NK-92 (cell line): ENCODE measurements around the gene SRR.
"Not testable (repeated sequence)": the region's sequence is repeated elsewhere in the genome, so short reads cannot be mapped to it uniquely, and the experiment has no call there.

Experiments
- DNase-seq: peaks from one replicate; lab custom pipeline; 2025; ENCODE audit not compliant: unreplicated experiment; lab: John Stamatoyannopoulos, UW

SRR gene, protein sequence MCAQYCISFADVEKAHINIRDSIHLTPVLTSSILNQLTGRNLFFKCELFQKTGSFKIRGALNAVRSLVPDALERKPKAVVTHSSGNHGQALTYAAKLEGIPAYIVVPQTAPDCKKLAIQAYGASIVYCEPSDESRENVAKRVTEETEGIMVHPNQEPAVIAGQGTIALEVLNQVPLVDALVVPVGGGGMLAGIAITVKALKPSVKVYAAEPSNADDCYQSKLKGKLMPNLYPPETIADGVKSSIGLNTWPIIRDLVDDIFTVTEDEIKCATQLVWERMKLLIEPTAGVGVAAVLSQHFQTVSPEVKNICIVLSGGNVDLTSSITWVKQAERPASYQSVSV

GRCh38 chr17:2303204-2304188 is at the start of gene SRR, which contains the start of gene SMG6:
SRR (plus strand) TSS chr17:2303950; CDS start chr17:2315561, 11,611 bp downstream.
SMG6 (minus strand) TSS chr17:2303785; CDS start chr17:2303720, 65 bp downstream.
- DNase-seq = peak; percentile 72

DNA sequence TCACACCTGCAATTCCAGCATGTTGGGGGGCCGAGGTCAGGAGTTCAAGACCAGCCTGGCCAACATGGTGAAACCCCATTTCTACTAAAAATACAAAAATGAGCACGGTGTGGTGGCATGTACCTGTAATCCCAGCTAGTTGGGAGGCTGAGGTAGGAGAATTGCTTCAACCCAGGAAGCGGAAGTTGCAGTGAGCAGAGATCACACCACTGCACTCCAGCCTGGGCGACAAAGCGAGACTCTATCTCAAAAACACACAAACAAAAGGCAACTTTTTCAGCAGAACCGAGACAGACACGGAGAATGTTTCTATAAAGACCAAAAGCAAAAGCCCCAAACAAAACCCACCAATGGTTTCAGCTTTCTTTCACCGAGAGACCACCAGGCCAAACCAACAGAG is 44.9 kb upstream of the SRR start:
- not testable (repeated sequence) for DNase-seq

GRCh38 chr17:2259769-2260536 is 43.8 kb upstream of the SRR start:
- DNase-seq = no peak

GRCh38 chr17:2262135-2262587 is 41.6 kb upstream of the SRR start:
- DNase-seq = no peak

GRCh38 chr17:2263183-2264066 is 40.3 kb upstream of the SRR start:
- DNase-seq = no peak

DNA sequence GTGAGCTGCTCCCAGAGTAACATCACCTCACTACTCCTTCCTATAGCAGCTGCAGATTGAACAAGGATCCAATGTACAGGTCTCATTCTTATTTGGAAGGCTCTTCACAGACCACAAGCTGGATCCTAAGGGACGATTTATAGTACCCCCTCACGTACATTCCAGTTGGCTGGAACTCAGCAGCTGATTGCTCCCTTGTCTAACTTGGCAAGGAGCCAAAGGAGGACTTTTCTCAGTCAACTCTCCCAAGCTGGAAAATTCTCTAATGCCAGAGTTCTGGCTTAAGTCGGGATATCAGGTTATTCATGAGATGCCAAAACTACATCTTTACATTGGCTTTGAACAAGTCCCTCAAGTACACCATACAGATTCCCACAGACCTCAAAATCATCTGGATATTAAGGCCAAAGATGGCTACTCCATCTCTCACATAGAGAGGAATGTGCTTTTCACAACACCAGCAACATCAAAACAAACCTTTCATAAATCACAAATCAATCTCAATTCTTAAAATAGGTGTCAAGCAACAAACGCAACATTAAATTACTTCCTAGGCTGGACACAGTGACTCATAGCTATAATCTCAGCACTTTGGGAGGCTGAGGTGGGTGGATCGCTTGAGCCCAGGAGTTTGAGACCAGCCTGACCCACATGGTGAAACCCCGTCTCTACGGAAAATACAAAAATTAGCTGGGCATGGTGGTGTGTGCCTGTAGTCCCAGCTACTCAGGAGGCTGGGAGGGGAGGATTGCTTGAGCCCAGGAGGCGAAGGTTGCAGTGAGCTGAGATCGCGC is 39.5 kb upstream of the SRR start:
- no peak for DNase-seq

- not testable (repeated sequence) for DNase-seq
Observed at GRCh38 chr17:2265166-2265565, 38.6 kb upstream of the SRR start.

DNA sequence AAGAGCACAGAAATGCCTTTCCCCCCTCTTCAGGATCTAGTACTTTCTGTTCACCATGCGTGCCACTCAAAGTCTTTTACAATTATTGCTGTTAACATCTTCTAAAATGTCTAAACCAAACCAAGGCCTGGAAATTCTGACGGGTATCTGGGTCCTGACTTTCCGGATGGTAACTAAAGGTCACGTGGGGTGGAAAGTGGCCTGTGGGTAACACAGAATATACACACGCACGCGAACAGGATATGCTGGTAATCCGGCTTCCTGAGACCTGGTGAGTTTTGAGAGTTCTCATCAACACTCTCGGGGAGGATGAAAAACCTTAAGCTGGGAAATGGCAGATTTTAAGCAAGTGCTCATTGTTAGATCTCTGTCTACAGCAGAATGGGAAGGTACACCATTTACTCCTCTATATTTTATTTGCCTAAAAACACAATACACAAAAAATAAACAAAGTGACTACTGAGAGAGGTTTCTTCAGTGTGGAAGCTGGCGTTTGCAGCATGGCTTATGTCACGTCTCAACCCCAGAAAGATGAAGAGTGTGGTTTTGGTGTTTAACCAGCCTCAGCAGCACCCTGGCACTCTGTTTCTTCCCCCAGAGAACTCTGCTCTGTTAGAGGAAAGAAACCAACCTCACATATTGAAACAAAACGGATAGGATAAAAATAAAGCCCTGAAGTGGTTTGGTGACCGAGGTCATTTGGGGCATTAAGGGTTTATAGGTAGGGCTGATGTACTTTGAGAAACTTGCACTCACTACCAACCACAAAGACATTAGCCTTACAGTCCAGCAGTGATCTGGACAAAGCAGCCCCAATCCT is 37.5 kb upstream of the SRR start:
- DNase-seq = no peak

DNA sequence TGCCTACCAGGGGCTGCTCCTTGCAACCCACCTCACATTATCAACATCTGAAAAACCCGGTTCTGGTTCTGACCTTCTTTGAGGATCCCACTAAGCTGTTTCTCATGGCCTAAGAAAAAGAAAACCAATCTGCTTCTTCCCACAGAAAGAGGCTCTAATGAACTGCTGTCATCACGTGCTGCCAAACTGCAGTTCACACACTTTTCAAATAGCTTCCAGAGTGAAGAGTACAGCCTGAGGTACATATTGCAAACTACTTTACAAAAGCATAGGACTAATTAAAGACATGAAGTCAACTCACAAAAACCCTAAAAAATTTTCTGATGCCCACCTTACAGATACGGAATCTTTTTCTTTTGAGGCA is 36.9 kb upstream of the SRR start:
- DNase-seq = no peak

- DNase-seq = no peak
Observed at GRCh38 chr17:2267354-2267753, 36.4 kb upstream of the SRR start.

DNA sequence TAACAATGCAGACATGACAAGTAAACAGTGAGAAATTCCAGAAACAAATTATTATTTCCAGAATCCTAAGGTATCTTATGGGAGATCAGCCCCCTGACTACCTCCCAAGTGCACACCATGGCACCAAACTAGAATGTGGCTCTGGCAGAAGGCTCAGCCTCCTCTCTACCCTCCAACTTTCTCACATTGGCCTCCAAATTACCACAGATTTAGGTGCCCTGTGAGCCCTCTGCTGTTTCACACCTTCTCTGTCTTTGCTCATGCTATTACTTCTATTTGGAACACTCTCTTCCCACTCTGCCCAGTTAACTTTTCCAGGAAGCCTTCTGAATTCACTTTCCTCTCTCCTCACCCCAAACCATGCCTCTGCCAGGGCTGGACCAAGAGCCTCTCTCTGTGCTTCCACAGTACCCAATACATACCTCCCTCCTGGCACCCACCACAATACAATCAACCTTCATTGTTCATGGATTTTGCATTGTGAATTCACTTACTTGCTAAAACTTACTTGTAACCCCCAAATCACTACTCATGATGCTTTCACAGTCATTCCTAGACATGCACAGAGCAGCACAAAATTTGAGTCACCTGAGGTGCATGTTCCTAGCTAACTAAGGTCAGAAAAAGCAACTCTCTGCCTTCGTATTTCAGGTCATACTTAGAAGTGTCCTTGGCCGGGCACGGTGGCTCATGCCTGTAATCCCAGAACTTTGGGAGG is 31.6 kb upstream of the SRR start:
- DNase-seq = no peak

DNA sequence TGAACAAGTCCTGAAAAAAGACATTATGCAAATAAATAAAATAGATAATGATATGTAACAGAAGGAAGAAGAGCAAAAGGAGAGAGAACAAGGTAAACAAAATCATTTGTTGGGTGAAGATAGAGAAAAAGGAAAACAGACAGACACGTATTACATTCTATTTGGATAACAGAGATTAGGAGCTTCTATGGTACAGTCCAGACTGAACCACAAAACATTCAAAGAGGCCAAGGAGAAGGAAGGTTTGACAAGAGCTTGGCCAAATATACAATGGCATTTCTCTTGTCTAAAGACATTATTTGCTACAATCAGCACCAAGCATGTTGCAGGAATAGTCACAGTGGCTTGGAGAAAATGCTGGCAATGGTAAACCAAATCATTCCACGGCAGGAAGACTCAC is 29.3 kb upstream of the SRR start:
- DNase-seq = no peak

GRCh38 chr17:2275722-2276121 is 28.0 kb upstream of the SRR start:
- DNase-seq = no peak

DNA sequence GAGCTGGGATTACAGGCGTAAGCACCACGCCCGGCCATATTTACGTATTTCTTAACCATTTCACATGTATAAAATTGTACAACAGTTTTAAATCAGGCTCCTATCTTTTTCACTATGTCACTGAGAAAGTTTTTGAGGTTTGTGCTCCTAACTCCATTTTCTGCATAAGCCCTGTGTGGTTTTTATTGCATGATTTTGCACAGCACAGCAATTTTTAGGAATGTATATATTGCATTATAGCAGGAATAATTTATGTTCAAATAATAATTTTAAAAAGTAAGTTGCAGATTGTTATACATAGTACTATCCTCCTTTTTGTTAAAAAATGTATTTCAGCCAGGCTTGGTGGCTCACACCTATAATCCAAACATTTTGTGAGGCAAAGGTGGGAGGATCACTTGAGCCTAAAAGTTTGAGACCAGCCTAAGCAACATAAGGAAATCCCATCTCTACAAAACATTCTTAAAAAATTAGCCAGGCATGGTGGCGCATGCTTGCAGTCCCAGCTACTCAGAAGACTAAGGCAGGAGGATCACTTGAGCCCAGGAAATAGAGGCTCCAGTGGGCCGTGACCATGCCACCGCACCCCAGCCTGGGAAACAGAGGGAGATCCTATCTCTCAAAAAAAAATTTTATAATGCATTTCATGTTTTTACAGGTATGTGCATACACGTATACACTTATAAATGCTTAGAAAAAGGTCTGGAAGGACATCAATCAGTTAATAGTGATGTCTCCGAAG is 26.1 kb upstream of the SRR start:
- no peak for DNase-seq

GRCh38 chr17:2279707-2280106 is 24.0 kb upstream of the SRR start:
- no peak for DNase-seq

DNA sequence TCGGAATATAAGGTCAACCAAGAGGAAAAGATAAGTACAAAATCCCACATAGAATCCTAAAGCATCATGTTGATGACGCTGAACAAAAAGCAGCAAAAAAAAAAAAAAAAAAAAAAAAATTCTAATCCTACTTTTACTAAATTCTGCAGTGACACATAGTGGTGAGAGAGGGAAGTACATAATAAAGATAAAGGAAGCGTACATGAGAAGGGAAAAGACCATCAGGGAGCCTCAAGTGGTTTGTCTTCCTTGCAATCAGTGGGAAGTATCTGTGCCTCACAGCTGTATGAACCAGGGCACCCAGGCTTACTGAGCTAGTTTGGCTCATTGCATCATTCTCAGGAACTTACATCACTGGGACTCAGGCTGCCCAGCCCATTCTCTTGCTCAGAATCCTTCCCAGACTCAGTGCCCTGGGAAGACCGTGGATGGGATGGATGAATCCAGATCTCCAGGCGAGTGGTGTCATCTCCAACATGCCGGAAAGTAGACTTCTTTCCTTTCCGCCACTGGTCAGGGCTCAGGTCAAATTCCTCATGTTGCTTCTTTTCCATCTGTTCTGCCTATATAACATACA is 21.4 kb upstream of the SRR start:
- no peak for DNase-seq

GRCh38 chr17:2283302-2283701 is 20.4 kb upstream of the SRR start:
- no peak for DNase-seq
